PC-3 (cell line): ENCODE measurements around the gene NRL. TPM values are rescaled to one million over a fixed set of nuclear protein-coding genes. Genes with fewer than 3 reads are reported as not detected.
A peak's percentile ranks its signal among the peaks of the same experiment; 100 is the strongest.

Source experiments
- ATAC-seq: fragments of 200-7000 bp; cut with Tn5 transposase; 2 replicates; pipeline ENCODE4 v1.9.1; 2020; ENCODE audit warnings: mild to moderate bottlenecking, moderate library complexity
- BruUV-seq: library from RNA; stranded (reverse); fragments of 400-500 nt; replicated peaks from 2 replicates; lab custom pipeline; 2021; lab: Mats Ljungman, UMichigan
- CTCF ChIA-PET: fragments of 300-600 bp; sonication (Branson Sonifier 250); formaldehyde crosslinking; loops from one replicate; lab custom pipeline; 2022; ENCODE audit warnings: antibody characterized with exemption; lab: Charles Lee
- POLR2A ChIA-PET: fragments of 300-600 bp; sonication (Branson Sonifier 250); formaldehyde crosslinking; loops from one replicate; lab custom pipeline; 2022; ENCODE audit warnings: antibody characterized with exemption; ENCODE audit not compliant: unreplicated experiment; lab: Charles Lee
- DNase-seq: peaks from one replicate; pipeline ENCODE4 v3.0.0-alpha.2; 2015
- H2AFZ ChIP-seq: fragments of 300-600 bp; sonication (generic); 2 replicates; pipeline ENCODE4 v1.6.0; 2016; ENCODE audit warnings: antibody characterized with exemption, low read length
- H3F3A ChIP-seq: fragments of 300-600 bp; sonication (generic); one replicate; pipeline ENCODE4 v1.6.0; 2017; ENCODE audit warnings: antibody characterized with exemption, low read length, control low read depth, mild to moderate bottlenecking; ENCODE audit not compliant: unreplicated experiment
- H3K27ac ChIP-seq: fragments of 300-600 bp; sonication (generic); 2 replicates; pipeline ENCODE4 v1.5.1; 2016; ENCODE audit warnings: mild to moderate bottlenecking, low read length
- H3K27me3 ChIP-seq: fragments of 300-600 bp; sonication (generic); 2 replicates; pipeline ENCODE4 v1.6.1; 2016; ENCODE audit warnings: low read length, mixed read lengths
- H3K36me3 ChIP-seq: fragments of 300-600 bp; sonication (generic); 2 replicates; pipeline ENCODE4 v1.6.1; 2016; ENCODE audit warnings: low read depth, mixed run types, low read length, mixed read lengths
- H3K4me1 ChIP-seq: fragments of 300-600 bp; sonication (generic); 2 replicates; pipeline ENCODE4 v1.5.1; 2016; ENCODE audit warnings: low read length; ENCODE audit not compliant: insufficient read depth
- H3K4me2 ChIP-seq: fragments of 300-600 bp; sonication (generic); 2 replicates; pipeline ENCODE4 v1.6.0; 2016; ENCODE audit warnings: low read length
- H3K4me3 ChIP-seq: fragments of 300-600 bp; sonication (generic); 2 replicates; pipeline ENCODE4 v1.5.1; 2016; ENCODE audit warnings: mild to moderate bottlenecking, low read length, mixed read lengths
- H3K79me2 ChIP-seq: fragments of 300-600 bp; sonication (generic); 2 replicates; pipeline ENCODE4 v1.6.1; 2017; ENCODE audit warnings: low read length, mixed read lengths
- H3K9ac ChIP-seq: fragments of 300-600 bp; sonication (generic); 2 replicates; pipeline ENCODE4 v1.6.0; 2016; ENCODE audit warnings: mild to moderate bottlenecking, low read length
- H3K9me2 ChIP-seq: fragments of 300-600 bp; sonication (generic); replicated peaks from 2 replicates; pipeline ENCODE4 v1.6.1; 2016; ENCODE audit warnings: mixed run types, low read length, mixed read lengths
- H3K9me3 ChIP-seq: fragments of 300-600 bp; sonication (generic); 2 replicates; pipeline ENCODE4 v1.6.1; 2016; ENCODE audit warnings: low read length, mixed read lengths
- H4K20me1 ChIP-seq: fragments of 300-600 bp; sonication (generic); 2 replicates; pipeline ENCODE4 v1.6.1; 2016; ENCODE audit warnings: low read length, mixed read lengths
- CTCF ChIP-seq: fragments of 300-600 bp; sonication (generic); conservative IDR thresholded peaks from 2 replicates; pipeline ENCODE4 v1.5.1; 2017; ENCODE audit warnings: antibody characterized with exemption, low read depth, mild to moderate bottlenecking, low read length
- EZH2 ChIP-seq: fragments of 300-600 bp; sonication (generic); IDR thresholded peaks from one replicate; pipeline ENCODE4 v1.6.1; 2017; ENCODE audit warnings: antibody characterized with exemption, mild to moderate bottlenecking, low read length; ENCODE audit not compliant: unreplicated experiment
- EZH2phosphoT487 ChIP-seq: fragments of 300-600 bp; sonication (generic); IDR thresholded peaks from 2 replicates; pipeline ENCODE4 v1.6.1; 2018; ENCODE audit warnings: mild to moderate bottlenecking, antibody characterized with exemption, low read length, borderline replicate concordance
- intact Hi-C: fragments of 100-400 bp; cut with micrococcal nuclease; formaldehyde crosslinking; loops from 2 replicates; pipeline ENCODE4 v1.9.0; 2023
- total RNA-seq: library from RNA; depleted of rRNA; stranded (reverse); fragments of >200 nt; gene quantifications from 2 replicates; pipeline ENCODE4 v1.2.3, GENCODE V29; 2014

NRL gene
- total RNA-seq, 1 experiment from 2014 or later, result 1.5 TPM

DNA sequence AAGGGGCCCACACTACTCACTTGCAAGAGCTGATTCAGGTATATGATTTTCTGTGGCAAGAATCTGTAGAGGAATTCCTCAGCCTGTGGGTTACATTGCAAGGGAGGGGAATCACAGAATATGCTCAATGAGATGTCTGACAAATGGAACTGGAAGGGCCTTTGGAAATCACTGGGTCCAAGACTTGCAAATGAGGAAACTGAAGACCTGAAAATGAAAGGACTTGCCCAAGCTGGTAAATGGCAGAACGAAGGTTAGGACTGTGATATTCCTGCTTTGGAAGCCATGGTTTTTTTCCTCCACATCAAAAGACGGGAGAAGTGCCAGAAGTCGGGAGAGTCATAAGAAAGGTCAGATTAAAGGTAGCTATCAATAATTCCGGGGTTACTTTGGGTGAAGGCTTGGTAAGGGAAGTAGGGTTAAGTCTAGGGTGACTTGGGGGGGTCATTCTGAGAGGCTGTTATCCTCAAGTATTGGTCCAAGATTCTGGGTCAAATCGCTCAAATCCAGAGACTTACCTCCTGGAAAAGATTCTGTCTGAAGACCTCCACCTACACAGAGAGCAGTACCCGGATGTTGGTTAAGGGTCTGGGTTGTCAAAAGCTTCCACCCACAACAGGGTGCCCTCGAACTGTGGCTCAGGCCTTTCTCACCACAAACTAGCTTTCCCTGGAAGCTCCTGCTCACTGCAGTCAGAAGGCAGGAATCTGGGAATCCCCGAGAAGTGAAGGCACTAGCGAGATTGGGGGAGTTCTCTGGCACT, 31.1 kb upstream of the NRL start:
- Histone ChIP-seq H3K36me3 (peaks cover 14% of the 10 kb centered on the region; the same call in 1 of the 2 replicates), H3F3A (no peaks in the 10 kb centered on the region), H4K20me1 (no peaks in the 10 kb centered on the region), H3K4me3 (peak overlapping the region; percentile 86), H3K27ac (peak overlapping the region; percentile 40), H3K4me2 (peak overlapping the region; percentile 90), H3K27me3 (no peaks in the 10 kb centered on the region), H3K4me1 (peaks cover 21% of the 10 kb centered on the region), H3K9me2 (no peaks in the 10 kb centered on the region), H2AFZ (peak overlapping the region; percentile 78), H3K79me2 (peaks cover 51% of the 10 kb centered on the region), H3K9me3 (no peaks in the 10 kb centered on the region), H3K9ac (peak overlapping the region; percentile 84)
- DNase-seq (no peak), ATAC-seq (no peak)
- ChIA-PET POLR2A (interaction anchor here (0.6 to 1.9 kb wide), 2 partner anchors 31 to 87 kb away, joined by 5 to 17 read pairs; partner anchors contain the start of genes DCAF11 and NRL), CTCF (no interaction called here)
- BruUV-seq, result TSS peak; percentile 53
- intact Hi-C loops, result no loop called here
- no peak for TF ChIP-seq EZH2
- TF ChIP-seq CTCF, result no peak
- no peak for TF ChIP-seq EZH2phosphoT487

DNA sequence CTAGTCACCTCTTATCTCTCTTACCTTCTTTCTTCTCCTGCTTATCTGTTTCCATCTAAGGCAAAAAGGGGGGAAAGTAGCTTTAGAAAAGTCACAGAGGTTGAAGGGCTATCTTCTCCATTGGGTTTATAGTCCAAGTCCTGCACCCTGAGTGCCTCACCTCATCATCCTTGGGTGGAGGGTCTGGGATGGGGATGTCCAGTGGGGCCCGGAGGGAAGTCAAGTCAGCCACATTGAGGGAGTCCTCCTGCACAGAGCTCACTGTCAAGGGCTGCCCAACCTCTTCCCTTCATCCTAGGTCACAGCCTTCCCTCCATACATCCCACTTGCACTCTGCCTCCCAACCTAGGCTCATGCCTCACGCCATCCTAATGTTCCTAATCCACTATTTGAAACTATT, 30.5 kb upstream of the NRL start:
- Histone ChIP-seq H3K4me2 (peak overlapping the region; percentile 90), H3K4me1 (peaks cover 21% of the 10 kb centered on the region), H4K20me1 (no peaks in the 10 kb centered on the region), H3K9me2 (no peaks in the 10 kb centered on the region), H2AFZ (no peak overlapping the region), H3K4me3 (peak overlapping the region; percentile 86), H3K36me3 (peaks cover 11% of the 10 kb centered on the region; the same call in 1 of the 2 replicates), H3K27ac (no peak overlapping the region), H3K9me3 (no peaks in the 10 kb centered on the region), H3K79me2 (peaks cover 57% of the 10 kb centered on the region), H3K9ac (peak overlapping the region; percentile 84; the same call in 1 of the 2 replicates), H3K27me3 (no peaks in the 10 kb centered on the region), H3F3A (no peaks in the 10 kb centered on the region)
- intact Hi-C loops, result no loop called here
- no TSS peak for BruUV-seq
- POLR2A ChIA-PET, result no interaction called here
- ATAC-seq, result no peak
- CTCF ChIA-PET, result no interaction called here
- TF ChIP-seq EZH2phosphoT487 (no peak), EZH2 (no peak), CTCF (no peak)
- no peak for DNase-seq

DNA sequence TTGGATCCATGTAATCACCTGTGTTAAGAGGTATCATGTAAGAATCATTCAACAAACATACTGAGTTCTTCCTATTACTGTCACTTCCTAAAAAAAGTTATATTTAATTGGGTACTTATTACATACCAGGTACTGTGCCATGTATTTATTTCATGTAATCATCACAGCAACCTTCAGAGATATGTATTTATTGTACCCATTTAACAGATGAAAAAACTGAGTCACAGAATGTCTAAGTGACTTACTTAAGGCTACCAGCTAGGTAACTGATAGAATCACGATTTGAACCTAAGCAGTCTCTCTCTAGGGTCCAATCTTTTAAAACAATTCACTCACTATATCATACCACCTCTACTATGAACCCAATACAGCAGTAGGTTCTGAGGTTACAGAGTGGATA, 29.7 kb upstream of the NRL start:
- TF ChIP-seq EZH2 (no peak), EZH2phosphoT487 (no peak), CTCF (no peak)
- Histone ChIP-seq H3K9me3 (no peaks in the 10 kb centered on the region), H3K79me2 (peaks cover 59% of the 10 kb centered on the region), H3K4me2 (no peak overlapping the region), H3K36me3 (peaks cover 7% of the 10 kb centered on the region; the same call in 1 of the 2 replicates), H3K27ac (no peak overlapping the region), H3K4me1 (peaks cover 25% of the 10 kb centered on the region), H3F3A (no peaks in the 10 kb centered on the region), H2AFZ (no peak overlapping the region), H3K9me2 (no peaks in the 10 kb centered on the region), H4K20me1 (no peaks in the 10 kb centered on the region), H3K27me3 (no peaks in the 10 kb centered on the region), H3K4me3 (no peak overlapping the region), H3K9ac (no peak overlapping the region)
- BruUV-seq, result no TSS peak
- ChIA-PET POLR2A (no interaction called here), CTCF (no interaction called here)
- intact Hi-C loops, result no loop called here
- DNase-seq (no peak), ATAC-seq (no peak)
